Heart left ventricle (tissue), 13 donors: ENCODE measurements around the gene ELAVL3.

ENCODE experiments used
- POLR2A ChIP-seq, 2 donors: fragments of 450-650 bp; IDR thresholded peaks; one replicate each; pipeline ENCODE4 v1.6.1; 2017; ENCODE audit warnings: antibody characterized with exemption in 2 of 2, mild to moderate bottlenecking in 2 of 2, moderate library complexity in 2 of 2
- TF ChIP-seq, protein P1 (sequence below), 12 donors: fragments of 200-600 bp; sonication (generic) in 4 of 12; IDR thresholded peaks; one replicate each; pipeline versions ENCODE4 v1.5.0 to v1.8.0; 2018 to 2022; ENCODE audit warnings: antibody characterized with exemption in 12 of 12, mild to moderate bottlenecking in 5 of 12
- donor health status: ischemic (EF 13 %, LVEDD 7.1; RV severe dilation, severe dysfunction).
- donor health status: DM: no; HTN: yes; CAD: no.
- donor health status: DM: no; HTN: no; CAD: no.
- donor health status: ischemic (EF 25% LVEDD 6.9; RV normal size, moderate dysfunction).
- donor health status: ischemic (EF 25% LVEDD 5.7; RV mildly dilated, moderate dysfunction).
- donor health status: ischemic (EF 35%, LVEDD 5.7; RV mildly dilated, moderate dysfunction).
- donor health status: nonischemic (EF 11% LVEDD 7.7; RV severe dilation, severe dysfunction).
- donor health status: DM: yes; HTN: yes; CAD: no.
- donor health status: PGD.
- donor health status: ischemic (EF 29% LVEDD 5.4; RV normal size, mild dysfunction).
- donor health status: nonischemic (EF 23%, LVEDD 6.1; RV moderate dilation, normal function).

DNA sequence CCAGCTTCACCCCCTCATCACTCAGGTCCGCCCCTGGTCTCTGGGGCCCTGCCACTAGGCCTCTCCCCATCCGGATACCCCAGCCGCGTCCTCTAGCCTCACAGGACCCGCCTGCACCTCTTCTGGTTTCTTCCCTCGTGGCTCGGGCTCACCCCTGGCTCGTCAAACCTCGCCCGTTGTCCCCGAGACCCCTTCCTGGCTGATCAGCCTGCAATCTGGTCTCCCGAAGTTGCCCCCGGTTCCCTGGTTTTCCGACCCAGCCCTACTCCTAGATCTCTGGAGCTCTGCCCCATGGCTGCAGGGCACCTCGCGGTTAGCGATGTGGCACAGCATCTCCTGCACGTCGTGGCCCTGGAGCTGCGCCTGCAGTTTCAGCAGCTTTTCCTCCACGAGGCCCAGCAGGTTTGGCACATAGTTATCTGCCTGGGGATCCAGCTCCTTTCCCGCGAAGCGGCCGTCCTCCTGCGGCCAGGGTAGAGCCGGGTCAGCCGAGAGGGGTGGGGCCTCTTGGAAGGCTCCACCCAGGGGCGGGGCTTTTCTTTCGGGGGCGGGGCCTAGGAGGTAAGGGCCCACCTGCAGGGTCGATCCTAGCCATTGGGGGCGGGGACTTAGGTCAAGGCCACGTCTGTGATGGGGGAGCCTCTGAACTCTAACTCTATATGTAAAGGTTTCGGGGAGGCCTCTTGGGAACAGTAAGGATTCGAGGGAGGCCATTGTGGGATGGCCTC, 59.3 kb downstream of the ELAVL3 start:
- TF ChIP-seq, protein P1, sequence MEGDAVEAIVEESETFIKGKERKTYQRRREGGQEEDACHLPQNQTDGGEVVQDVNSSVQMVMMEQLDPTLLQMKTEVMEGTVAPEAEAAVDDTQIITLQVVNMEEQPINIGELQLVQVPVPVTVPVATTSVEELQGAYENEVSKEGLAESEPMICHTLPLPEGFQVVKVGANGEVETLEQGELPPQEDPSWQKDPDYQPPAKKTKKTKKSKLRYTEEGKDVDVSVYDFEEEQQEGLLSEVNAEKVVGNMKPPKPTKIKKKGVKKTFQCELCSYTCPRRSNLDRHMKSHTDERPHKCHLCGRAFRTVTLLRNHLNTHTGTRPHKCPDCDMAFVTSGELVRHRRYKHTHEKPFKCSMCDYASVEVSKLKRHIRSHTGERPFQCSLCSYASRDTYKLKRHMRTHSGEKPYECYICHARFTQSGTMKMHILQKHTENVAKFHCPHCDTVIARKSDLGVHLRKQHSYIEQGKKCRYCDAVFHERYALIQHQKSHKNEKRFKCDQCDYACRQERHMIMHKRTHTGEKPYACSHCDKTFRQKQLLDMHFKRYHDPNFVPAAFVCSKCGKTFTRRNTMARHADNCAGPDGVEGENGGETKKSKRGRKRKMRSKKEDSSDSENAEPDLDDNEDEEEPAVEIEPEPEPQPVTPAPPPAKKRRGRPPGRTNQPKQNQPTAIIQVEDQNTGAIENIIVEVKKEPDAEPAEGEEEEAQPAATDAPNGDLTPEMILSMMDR (IDR thresholded peaks at IDR 0.05) = no peak
- TF ChIP-seq POLR2A (IDR thresholded peaks at IDR 0.05) = no peak
